IMR-90 (cell line): ENCODE measurements around the gene SH3BP4. TPM values are rescaled to one million over a fixed set of nuclear protein-coding genes. Genes with fewer than 3 reads are reported as not detected.

Experiments used
- ATAC-seq: fragments of 200-7000 bp; cut with Tn5 transposase; 2 replicates; pipeline ENCODE4 v1.9.1; 2020; ENCODE audit warnings: low read depth, mild to moderate bottlenecking, moderate library complexity
- BruUV-seq: library from RNA; stranded (reverse); fragments of 400-500 nt; replicated peaks from 2 replicates; lab custom pipeline; 2021; lab: Mats Ljungman, UMichigan
- CTCF ChIA-PET: fragments of 300-600 bp; formaldehyde crosslinking; extraction: SDS; loops from one replicate; lab custom pipeline; 2021; ENCODE audit warnings: antibody characterized with exemption; lab: Yijun Ruan, JAX
- POLR2A ChIA-PET: fragments of 300-600 bp; sonication (Branson Sonifier 250); formaldehyde crosslinking; loops from one replicate; lab custom pipeline; 2022; ENCODE audit warnings: antibody characterized with exemption; ENCODE audit not compliant: unreplicated experiment; lab: Charles Lee
- DNase-seq: peaks from one replicate; pipeline ENCODE4 v3.0.0; 2013
- H2AFZ ChIP-seq: replicated peaks from 2 replicates; pipeline ENCODE3; 2013; ENCODE audit warnings: low read length, mild to moderate bottlenecking; ENCODE audit not compliant: poor library complexity
- H2AK5ac ChIP-seq: 2 replicates; pipeline ENCODE4 v1.6.1; 2013; ENCODE audit warnings: low read depth, low read length, inconsistent platforms
- H2AK9ac ChIP-seq: replicated peaks from 2 replicates; pipeline ENCODE3; 2013; ENCODE audit warnings: mild to moderate bottlenecking, low read depth, low read length, moderate library complexity; ENCODE audit not compliant: poor library complexity
- H2BK120ac ChIP-seq: 2 replicates; pipeline ENCODE4 v1.6.1; 2013; ENCODE audit warnings: low read depth, low read length, inconsistent platforms
- H2BK15ac ChIP-seq: 3 replicates; pipeline ENCODE4 v1.6.1; 2013; ENCODE audit warnings: low read depth, low read length, inconsistent platforms
- H2BK20ac ChIP-seq: 2 replicates; pipeline ENCODE4 v1.6.1; 2013; ENCODE audit warnings: low read depth, mild to moderate bottlenecking, inconsistent platforms, low read length, moderate library complexity
- H2BK5ac ChIP-seq: 2 replicates; pipeline ENCODE4 v1.6.1; 2013; ENCODE audit warnings: mild to moderate bottlenecking, low read depth, low read length, inconsistent platforms; ENCODE audit not compliant: poor library complexity, severe bottlenecking
- H3K14ac ChIP-seq: replicated peaks from 2 replicates; pipeline ENCODE4 v1.6.1; 2013; ENCODE audit warnings: low read depth, low read length, inconsistent platforms
- H3K18ac ChIP-seq: 2 replicates; pipeline ENCODE4 v1.6.1; 2013; ENCODE audit warnings: low read depth, low read length, control low read depth
- H3K23ac ChIP-seq: 2 replicates; pipeline ENCODE4 v1.6.1; 2013; ENCODE audit warnings: low read depth, low read length, inconsistent platforms
- H3K27ac ChIP-seq: 2 replicates; pipeline ENCODE4 v1.5.1; 2013; ENCODE audit warnings: mild to moderate bottlenecking, control low read depth, low read length; ENCODE audit not compliant: insufficient read depth
- H3K27me3 ChIP-seq: 2 replicates; pipeline ENCODE4 v1.6.1; 2013; ENCODE audit warnings: low read length; ENCODE audit not compliant: control insufficient read depth, insufficient read depth
- H3K36me3 ChIP-seq: 2 replicates; pipeline ENCODE4 v1.6.1; 2013; ENCODE audit warnings: low read length, mixed read lengths; ENCODE audit not compliant: control insufficient read depth, insufficient read depth
- H3K4ac ChIP-seq: 2 replicates; pipeline ENCODE4 v1.6.1; 2013; ENCODE audit warnings: low read depth, low read length, inconsistent platforms
- H3K4me1 ChIP-seq: 2 replicates; pipeline ENCODE4 v1.6.1; 2013; ENCODE audit warnings: low read length, mixed read lengths; ENCODE audit not compliant: control insufficient read depth, insufficient read depth
- H3K4me2 ChIP-seq: 2 replicates; pipeline ENCODE4 v1.6.1; 2013; ENCODE audit warnings: low read depth, mild to moderate bottlenecking, control low read depth, low read length, moderate library complexity
- H3K4me3 ChIP-seq: 2 replicates; pipeline ENCODE4 v1.5.1; 2013; ENCODE audit warnings: low read depth, mild to moderate bottlenecking, control low read depth, low read length, moderate library complexity; ENCODE audit not compliant: insufficient read depth
- H3K56ac ChIP-seq: 2 replicates; pipeline ENCODE4 v1.6.1; 2013; ENCODE audit warnings: low read length, inconsistent platforms; ENCODE audit not compliant: insufficient read depth; ENCODE audit errors: extremely low read depth
- H3K79me1 ChIP-seq, 2 experiments: 2 replicates each; pipeline ENCODE4 v1.6.1; 2013; ENCODE audit warnings: low read length in 2 of 2, inconsistent platforms in 1 of 2, low read depth in 1 of 2
- H3K9ac ChIP-seq: 2 replicates; pipeline ENCODE4 v1.6.1; 2013; ENCODE audit warnings: low read depth, low read length, control low read depth
- H3K9me1 ChIP-seq: 2 replicates; pipeline ENCODE4 v1.6.1; 2013; ENCODE audit warnings: low read length, inconsistent platforms; ENCODE audit not compliant: insufficient read depth
- H3K9me3 ChIP-seq: 2 replicates; pipeline ENCODE4 v1.6.1; 2013; ENCODE audit warnings: low read length; ENCODE audit not compliant: control insufficient read depth, insufficient read depth
- H4K20me1 ChIP-seq: 2 replicates; pipeline ENCODE4 v1.6.1; 2013; ENCODE audit warnings: low read length, inconsistent platforms; ENCODE audit not compliant: insufficient read depth
- H4K5ac ChIP-seq: 2 replicates; pipeline ENCODE4 v1.6.1; 2013; ENCODE audit warnings: mild to moderate bottlenecking, low read depth, low read length, control low read depth
- H4K8ac ChIP-seq, 2 experiments: 2 replicates each; pipeline ENCODE4 v1.6.1; 2013; ENCODE audit warnings: low read depth in 2 of 2, low read length in 2 of 2, control low read depth in 1 of 2, inconsistent platforms in 1 of 2
- H4K91ac ChIP-seq: 2 replicates; pipeline ENCODE4 v1.6.1; 2013; ENCODE audit warnings: low read depth, low read length, inconsistent platforms; ENCODE audit not compliant: insufficient read depth
- CHD1 ChIP-seq: IDR thresholded peaks from 2 replicates; pipeline ENCODE4 v1.6.1; 2012; ENCODE audit warnings: low read depth, low read length, improper control_type of control experiment
- FOS ChIP-seq: fragments of 150-350 bp; IDR thresholded peaks from 2 replicates; pipeline ENCODE4 v1.6.1; 2016; ENCODE audit warnings: low read depth, low read length
- MAZ ChIP-seq: IDR thresholded peaks from 2 replicates; pipeline ENCODE4 v1.6.1; 2012; ENCODE audit warnings: low read depth, mild to moderate bottlenecking, low read length, improper control_type of control experiment, moderate library complexity, borderline replicate concordance
- SMC3 ChIP-seq: fragments of 150-350 bp; IDR thresholded peaks from 2 replicates; pipeline ENCODE4 v1.6.1; 2016; ENCODE audit warnings: low read depth, mild to moderate bottlenecking, antibody characterized with exemption, low read length, moderate library complexity
- WGBS, 2 experiments: methylation state at CpG; one replicate each; pipeline versions ENCODE4 v1.1.5 to v1.1.7; 2013; ENCODE audit warnings: missing lambda C conversion rate in 2 of 2; ENCODE audit not compliant: insufficient read length in 1 of 2; ENCODE audit errors: extremely low coverage in 2 of 2; 5-methylcytosine and 5-hydroxymethylcytosine counted together
- dilution Hi-C: fragments of 300-500 bp; cut with HindIII; formaldehyde crosslinking; loops from one replicate; pipeline ENCODE4 v1.14.3; 2018; ENCODE audit warnings: low sequenced_read_pairs; ENCODE audit not compliant: unreplicated experiment
- in situ Hi-C: fragments of 300-500 bp; cut with MboI; formaldehyde crosslinking; loops from 3 replicates; pipeline ENCODE4 v1.14.3; 2019; ENCODE audit warnings: low sequenced_read_pairs, inconsistent platforms, mixed read lengths
- intact Hi-C: fragments of 100-400 bp; cut with micrococcal nuclease; formaldehyde crosslinking; loops from 2 replicates; pipeline ENCODE4 v1.10.0; 2022
- polyA plus RNA-seq, 3 experiments: library from polyadenylated mRNA; depleted of rRNA; stranded (reverse); fragments of >200 nt; gene quantifications; 2 replicates each; pipeline ENCODE4 v1.2.3, GENCODE V29; 2012; ENCODE audit warnings: low replicate concordance in 1 of 3
- total RNA-seq: library from RNA; depleted of rRNA; stranded (reverse); fragments of >200 nt; gene quantifications from 2 replicates; pipeline ENCODE4 v1.2.3, GENCODE V29; 2012

Gene SH3BP4
- total and polyA plus RNA-seq, 2 of the 4 experiments (the other 2 are of a cell fraction), result 104 to 122 TPM

DNA sequence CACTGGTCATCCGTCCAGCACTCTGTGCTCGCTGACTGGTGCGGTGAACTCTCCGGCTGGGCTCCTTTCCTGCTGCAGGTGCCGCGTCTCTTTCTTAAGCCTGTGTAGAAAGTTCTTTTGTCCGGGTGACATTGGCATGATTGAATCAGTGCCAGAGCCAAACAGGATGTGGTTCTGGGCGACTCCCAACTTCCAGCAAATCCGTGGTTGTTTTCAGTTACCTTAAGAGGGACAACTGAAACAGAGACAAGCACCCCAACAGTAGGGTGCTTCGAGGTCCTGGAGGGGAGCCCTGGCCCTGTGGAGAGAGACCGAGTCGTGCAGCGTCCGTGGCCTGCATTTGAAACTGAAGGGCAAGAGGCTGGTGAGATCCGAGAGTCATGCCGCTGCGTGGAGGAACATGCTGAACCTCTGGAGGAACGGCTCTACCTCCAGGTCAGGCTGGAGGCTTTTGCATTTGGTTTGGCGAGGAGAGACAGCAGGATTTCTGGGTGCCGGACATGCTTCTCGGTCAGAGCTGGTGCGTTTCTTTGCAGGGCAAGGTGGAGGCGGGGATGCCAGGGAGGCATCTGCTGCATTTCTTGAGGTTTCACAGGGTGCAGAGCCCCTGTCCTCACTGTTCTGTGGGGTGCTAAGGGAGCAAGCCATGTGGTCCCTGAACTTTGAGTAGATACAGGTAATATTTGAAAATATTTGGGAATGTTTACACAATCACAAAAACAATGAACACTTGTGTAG is 26.8 kb downstream of the SH3BP4 start:
- Histone ChIP-seq H2BK5ac (peak overlapping the region; percentile 94), H3K9me3 (no peaks in the 10 kb centered on the region; the same call in 1 of the 2 replicates), H4K91ac (peak overlapping the region; percentile 49), H2BK120ac (peak overlapping the region; percentile 75), H3K4me2 (no peak overlapping the region), H3K27ac (peak overlapping the region; percentile 28), H3K36me3 (peaks cover 43% of the 10 kb centered on the region), H3K9ac (no peak overlapping the region), H2AFZ (no peak overlapping the region), H3K4ac (peak overlapping the region; percentile 73), H2AK9ac (peak overlapping the region; percentile 57), H4K5ac (no peak overlapping the region), H3K18ac (peak overlapping the region; percentile 1; the same call in 1 of the 2 replicates), H4K20me1 (peaks cover 91% of the 10 kb centered on the region), H2BK15ac (peak overlapping the region; percentile 58; the same call in 2 of the 3 replicates), H3K23ac (peak overlapping the region; percentile 71; the same call in 1 of the 2 replicates), H3K27me3 (no peaks in the 10 kb centered on the region), H3K9me1 (peaks cover 49% of the 10 kb centered on the region), H2AK5ac (peak overlapping the region; percentile 72), H3K79me1 (peaks cover 0 to 75% of the 10 kb centered on the region in 2 experiments; a peak in 3 of 4 replicates), H2BK20ac (peak overlapping the region; percentile 50), H3K56ac (0 out of 2 replicates have a peak overlapping the region, but pooled peaks have one; percentile 51), H4K8ac (peak overlapping the region; percentile 49 to 79; a peak in 3 of 4 replicates), H3K4me1 (peaks cover 55% of the 10 kb centered on the region), H3K14ac (peak overlapping the region; percentile 64), H3K4me3 (no peak overlapping the region)
- dilution Hi-C loops (no loop called here), in situ Hi-C loops (no loop called here), intact Hi-C loops (no loop called here)
- no TSS peak for BruUV-seq
- ATAC-seq, result no peak
- 78% methylated on average over 7 of the region's 23 CpGs; no CpG with 5 or more reads in 1 of the 2 experiments for WGBS, 2 experiments
- POLR2A ChIA-PET, result no interaction called here
- TF ChIP-seq CHD1, result no peak
- no peak for TF ChIP-seq SMC3
- TF ChIP-seq MAZ, result no peak
- TF ChIP-seq FOS, result no peak
- peak; percentile 61 for DNase-seq
- CTCF ChIA-PET, result no interaction called here
